ENCODE measurements around the gene PPARD. TPM values are rescaled to one million over a fixed set of nuclear protein-coding genes. Genes with fewer than 3 reads are reported as not detected.

Gene PPARD
- polyA plus RNA-seq, 1 experiment = 26.9 TPM

GRCh38 chr6:35356391-35356790 lies 14.0 kb downstream of the PPARD start:
- no peak for DNase-seq (ENCODE audit: low read depth, low spot score)
- Histone ChIP-seq H3K4me3 (ENCODE audit: low read depth, low read length) (no peak overlapping the region), H3K27me3 (ENCODE audit: control insufficient read depth, insufficient read depth, low read length) (no peaks in the 10 kb centered on the region), H3K27ac (ENCODE audit: low read depth, low read length) (no peak overlapping the region), H3K9me3 (ENCODE audit: control insufficient read depth, insufficient read depth, low read length) (no peaks in the 10 kb centered on the region)
- TF ChIP-seq CTCF (IDR thresholded peaks at IDR 0.05; ENCODE audit: low read depth, low read length) = peak; percentile 3; the same call in 1 of the 2 replicates
- ChIA-PET POLR2A (no interaction called here), CTCF (interaction anchor here (0.8 kb wide), 1 partner anchor 93 kb away, joined by 3 read pairs; no protein-coding TSS in a partner anchor)

GRCh38 chr6:35357677-35358076 lies 15.3 kb downstream of the PPARD start:
- no peaks in the 10 kb centered on the region for H3K9me3 ChIP-seq (ENCODE audit: control insufficient read depth, insufficient read depth, low read length)
- H3K4me3 ChIP-seq (ENCODE audit: low read depth, low read length) = no peak overlapping the region
- H3K27ac ChIP-seq (ENCODE audit: low read depth, low read length) = no peak overlapping the region
- ChIA-PET POLR2A (no interaction called here), CTCF (interaction anchor here (1.7 kb wide), 1 partner anchor 58 kb away, joined by 5 read pairs; no protein-coding TSS in a partner anchor)
- no peaks in the 10 kb centered on the region for H3K27me3 ChIP-seq (ENCODE audit: control insufficient read depth, insufficient read depth, low read length)
- TF ChIP-seq CTCF (IDR thresholded peaks at IDR 0.05; ENCODE audit: low read depth, low read length) = no peak
- DNase-seq (ENCODE audit: low read depth, low spot score) = no peak

GRCh38 chr6:35358086-35358485 lies 15.7 kb downstream of the PPARD start:
- CTCF ChIA-PET = interaction anchor here (1.7 kb wide), 1 partner anchor 57 kb away, joined by 5 read pairs; no protein-coding TSS in a partner anchor
- TF ChIP-seq CTCF (IDR thresholded peaks at IDR 0.05; ENCODE audit: low read depth, low read length) = no peak
- DNase-seq (ENCODE audit: low read depth, low spot score) = no peak
- Histone ChIP-seq H3K4me3 (ENCODE audit: low read depth, low read length) (no peak overlapping the region), H3K9me3 (ENCODE audit: control insufficient read depth, insufficient read depth, low read length) (no peaks in the 10 kb centered on the region), H3K27ac (ENCODE audit: low read depth, low read length) (no peak overlapping the region), H3K27me3 (ENCODE audit: control insufficient read depth, insufficient read depth, low read length) (no peaks in the 10 kb centered on the region)
- POLR2A ChIA-PET = no interaction called here

- Histone ChIP-seq H3K27me3 (ENCODE audit: control insufficient read depth, insufficient read depth, low read length) (no peaks in the 10 kb centered on the region), H3K27ac (ENCODE audit: low read depth, low read length) (no peak overlapping the region), H3K9me3 (ENCODE audit: control insufficient read depth, insufficient read depth, low read length) (no peaks in the 10 kb centered on the region), H3K4me3 (ENCODE audit: low read depth, low read length) (no peak overlapping the region)
- CTCF ChIA-PET = no interaction called here
- POLR2A ChIA-PET = no interaction called here
- no peak for TF ChIP-seq CTCF (IDR thresholded peaks at IDR 0.05; ENCODE audit: low read depth, low read length)
- no peak for DNase-seq (ENCODE audit: low read depth, low spot score)
Observed at GRCh38 chr6:35359346-35359743, 17.0 kb downstream of the PPARD start.

- no peak for TF ChIP-seq CTCF (IDR thresholded peaks at IDR 0.05; ENCODE audit: low read depth, low read length)
- H3K27me3 ChIP-seq (ENCODE audit: control insufficient read depth, insufficient read depth, low read length) = no peaks in the 10 kb centered on the region
Observed at GRCh38 chr6:35359744-35360348, 17.5 kb downstream of the PPARD start.

More at GRCh38 chr6:35359744-35360348, 17.5 kb downstream of the PPARD start:
- POLR2A ChIA-PET = interaction anchor here (0.6 kb wide), 1 partner anchor 65 kb away, joined by 3 read pairs; no protein-coding TSS in a partner anchor
- no peaks in the 10 kb centered on the region for H3K9me3 ChIP-seq (ENCODE audit: control insufficient read depth, insufficient read depth, low read length)
- no peak for DNase-seq (ENCODE audit: low read depth, low spot score)
- CTCF ChIA-PET = interaction anchor here (1.9 kb wide), 1 partner anchor 18 kb away, joined by 6 read pairs; the partner anchor contains the start of gene PPARD
- no peak overlapping the region for H3K4me3 ChIP-seq (ENCODE audit: low read depth, low read length)
- peak overlapping the region; percentile 31 for H3K27ac ChIP-seq (ENCODE audit: low read depth, low read length)
